Hematopoietic multipotent progenitor cell treated with erythropoietin and hydrocortisone succinate and interleukin-3 and kit ligand, for 4 days (in vitro differentiated cells): ENCODE measurements around the gene HOXB5.

Source experiments
- DNase-seq: peaks from one replicate; pipeline ENCODE4 v3.0.0-alpha.2; 2015

Gene HOXB5

DNA sequence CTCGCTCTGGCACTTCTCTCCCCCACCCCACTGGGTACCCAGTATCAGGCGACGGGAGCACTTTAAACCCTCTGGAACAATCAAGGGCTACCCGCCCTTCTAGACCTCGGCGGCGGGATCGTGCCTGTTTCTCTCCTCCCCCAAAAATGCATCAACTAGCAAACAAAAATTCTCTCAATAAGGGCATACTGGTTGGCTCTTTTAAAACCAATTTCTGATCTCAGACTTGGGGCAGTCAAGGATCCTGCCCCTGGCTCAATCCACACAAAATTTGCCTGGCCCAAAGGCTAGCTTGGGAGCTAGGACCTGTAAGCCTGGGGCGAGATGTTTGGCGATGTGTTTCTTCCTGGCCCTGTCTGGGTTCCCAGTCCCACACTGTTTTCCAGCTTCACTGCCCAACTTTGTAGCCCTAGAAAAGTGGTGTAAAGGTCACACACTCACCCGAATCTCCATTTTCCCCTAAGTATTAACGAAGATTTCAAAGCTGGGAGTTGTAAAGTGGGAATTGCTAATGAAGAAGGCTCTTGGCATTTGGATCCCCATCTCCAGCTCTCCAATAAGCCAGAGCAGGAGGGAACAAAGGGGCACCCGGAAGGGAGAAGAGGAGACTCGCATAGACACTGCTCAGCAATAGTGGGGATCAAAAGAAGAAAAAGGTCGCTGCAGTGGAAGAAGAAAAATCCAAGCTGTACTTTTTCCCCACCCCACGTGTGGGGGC, 34.3 kb downstream of the HOXB5 start:
- DNase-seq, result no peak

- DNase-seq, result no peak
Measured at GRCh38 chr17:48558831-48559121, 34.8 kb downstream of the HOXB5 start.

GRCh38 chr17:48558057-48558830, 35.3 kb downstream of the HOXB5 start:
- DNase-seq, result no peak

DNA sequence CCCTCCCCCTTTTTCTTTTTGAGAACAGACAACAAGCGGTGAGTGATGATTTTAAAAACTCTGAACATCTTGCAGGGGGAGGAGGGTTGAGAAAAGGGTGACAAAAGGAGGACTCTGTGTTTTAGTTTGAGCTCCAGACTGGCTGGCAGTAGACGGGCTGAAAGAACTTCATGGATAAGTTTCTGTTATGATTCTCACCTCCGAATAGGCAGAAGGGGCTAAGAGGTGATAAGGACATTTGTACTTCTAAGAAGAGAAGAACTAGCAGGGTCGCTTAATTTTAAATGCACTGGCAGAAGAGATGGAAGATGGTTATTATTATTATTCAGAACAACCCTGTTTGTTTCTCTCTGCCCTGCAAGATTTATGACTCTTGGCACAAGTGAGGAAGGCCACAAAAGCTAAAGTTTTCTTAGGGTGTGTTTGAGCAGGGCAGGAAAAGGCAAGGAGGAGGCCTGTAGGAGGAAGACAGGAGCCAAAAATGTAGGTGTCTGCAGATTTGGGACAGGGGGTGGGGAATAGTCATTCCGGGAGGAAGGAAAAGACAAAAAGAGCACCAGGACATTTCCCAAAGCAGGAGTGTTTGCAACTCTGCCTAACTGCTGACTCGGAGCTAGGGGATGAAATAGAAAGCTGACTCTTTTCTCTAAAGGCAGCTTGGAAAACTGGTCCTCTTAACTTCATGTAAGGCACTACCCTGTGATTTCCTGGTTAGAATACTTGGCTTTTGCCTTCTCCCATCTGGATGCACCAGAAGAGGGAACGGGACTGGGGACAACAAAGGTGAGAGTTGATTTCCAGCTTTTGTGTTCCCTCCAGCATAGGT, 36.8 kb downstream of the HOXB5 start:
- DNase-seq, result no peak

- no peak for DNase-seq
Measured at GRCh38 chr17:48556229-48556575, 37.4 kb downstream of the HOXB5 start.

DNA sequence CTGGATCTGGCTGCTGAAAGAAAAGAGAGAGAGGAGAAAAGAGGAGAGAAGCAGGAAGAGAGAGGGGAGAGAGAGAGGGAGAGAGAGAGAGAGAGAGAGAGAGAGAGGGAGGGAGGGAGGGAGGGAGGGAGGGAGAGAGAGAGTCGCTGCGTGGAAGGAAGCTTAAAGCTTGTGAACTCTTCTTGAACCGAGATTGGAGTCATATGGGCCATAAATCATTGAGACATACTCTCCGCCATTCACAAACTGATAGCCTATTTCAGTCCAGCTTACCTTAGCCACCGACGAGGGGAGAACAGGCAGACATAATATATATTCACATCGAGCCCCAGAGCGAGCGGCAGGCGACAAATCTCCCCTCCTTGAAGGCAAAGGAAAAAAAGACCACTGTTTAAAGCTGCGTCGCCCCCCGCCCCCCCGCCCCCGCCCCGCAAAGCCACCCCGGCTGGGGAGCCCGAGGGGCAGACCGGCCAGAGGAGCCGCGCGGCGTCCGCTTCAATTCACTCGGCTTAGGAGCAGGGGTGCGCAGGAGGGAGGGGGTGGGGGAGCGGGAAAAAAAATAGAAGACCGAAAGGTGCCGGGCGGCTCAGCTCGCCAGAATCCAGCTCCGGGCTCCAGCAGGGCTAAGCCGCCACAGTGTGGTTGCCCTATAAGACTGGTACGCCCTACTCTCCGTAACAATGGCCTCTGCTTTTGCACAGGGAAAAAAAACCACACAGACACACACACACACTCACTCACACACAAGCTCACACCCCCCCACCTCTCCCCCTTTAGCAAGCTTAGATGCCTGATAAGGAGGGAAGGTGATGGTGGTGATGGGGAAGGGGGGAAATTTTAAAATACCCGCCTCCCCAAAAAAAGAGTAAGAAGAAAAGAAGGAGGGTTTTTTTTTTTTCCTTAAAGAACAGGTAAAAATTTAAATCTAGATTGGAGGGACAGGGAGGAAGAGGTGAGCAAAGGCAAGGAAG, 38.0 kb downstream of the HOXB5 start:
- DNase-seq, result peak; percentile 74

DNA sequence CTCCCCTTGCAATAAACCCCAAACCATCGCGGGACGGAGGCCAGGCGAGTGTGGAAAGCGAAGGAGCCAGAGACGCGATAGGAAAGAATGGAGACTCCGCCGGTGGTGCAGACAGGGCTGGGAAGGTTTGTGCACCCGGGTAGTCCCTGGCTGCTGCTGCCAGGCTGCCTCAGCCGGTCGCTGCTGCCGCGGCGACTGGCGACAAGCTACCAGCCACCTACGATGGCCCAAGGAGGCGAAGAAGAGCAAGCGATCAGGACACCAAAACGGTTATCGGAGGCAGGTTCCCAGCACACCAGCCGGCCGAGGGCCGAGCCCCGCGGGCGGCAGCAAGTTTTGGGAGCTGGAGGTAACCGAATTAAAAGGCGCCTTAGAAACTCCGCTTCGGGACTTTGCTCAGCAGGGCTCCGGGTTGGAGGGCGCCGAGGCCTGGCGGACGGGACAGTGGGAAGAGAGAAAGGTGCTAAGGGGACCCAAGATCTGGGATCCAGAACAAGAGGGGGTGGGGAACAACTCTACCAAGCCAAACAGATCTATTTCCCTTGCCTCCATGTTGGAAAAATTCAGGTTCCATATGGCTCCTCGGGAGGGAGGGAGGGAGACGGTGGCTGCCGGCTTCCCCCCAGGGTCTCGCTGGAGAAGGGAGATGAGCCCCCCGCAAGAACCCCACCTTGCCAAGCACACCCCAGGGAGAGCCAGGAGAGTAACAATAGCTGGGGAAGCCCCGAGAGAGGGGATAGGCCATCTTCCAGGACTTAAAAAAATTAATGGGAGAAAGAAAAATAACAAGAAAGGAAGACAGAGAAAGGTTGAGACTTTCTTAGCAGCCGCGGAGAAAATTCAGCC, 38.9 kb downstream of the HOXB5 start:
- DNase-seq, result no peak

DNA sequence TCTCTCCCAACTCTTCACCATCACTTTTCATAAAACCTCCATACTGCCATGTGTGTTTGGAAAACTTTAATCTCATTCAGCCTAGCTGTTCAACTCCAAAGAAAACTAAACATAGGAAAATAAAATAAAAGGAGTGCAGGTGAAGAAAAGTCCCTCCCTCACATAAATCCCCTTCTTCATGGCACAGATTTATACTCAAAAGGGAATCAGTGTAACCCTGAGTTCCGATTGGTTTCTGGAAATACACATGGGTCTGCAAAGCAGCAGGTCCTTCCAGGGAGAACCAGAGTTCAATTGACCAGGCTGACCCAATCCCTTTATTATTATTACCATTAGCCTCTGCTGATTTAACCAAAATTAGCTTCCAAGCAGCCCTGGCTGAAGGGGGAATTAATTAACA, 39.8 kb downstream of the HOXB5 start:
- DNase-seq, result no peak

DNA sequence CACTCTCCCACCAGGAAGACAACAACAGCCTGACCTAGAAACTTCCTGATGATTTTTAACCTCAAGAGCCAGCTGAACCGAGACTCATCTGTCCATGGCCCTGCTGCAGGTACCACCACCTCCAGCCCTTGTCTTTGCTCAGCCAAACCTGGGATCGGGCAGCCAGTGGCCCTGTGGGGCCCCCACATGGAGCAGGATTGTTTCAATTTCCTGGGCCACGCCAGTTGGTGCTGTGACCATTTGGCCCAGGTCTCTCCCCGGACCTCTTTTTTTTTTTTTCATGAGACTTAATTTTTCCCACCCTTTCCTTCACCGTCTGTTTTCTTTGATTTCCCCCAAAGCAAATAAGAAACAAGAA, 40.4 kb downstream of the HOXB5 start:
- DNase-seq, result no peak

DNA sequence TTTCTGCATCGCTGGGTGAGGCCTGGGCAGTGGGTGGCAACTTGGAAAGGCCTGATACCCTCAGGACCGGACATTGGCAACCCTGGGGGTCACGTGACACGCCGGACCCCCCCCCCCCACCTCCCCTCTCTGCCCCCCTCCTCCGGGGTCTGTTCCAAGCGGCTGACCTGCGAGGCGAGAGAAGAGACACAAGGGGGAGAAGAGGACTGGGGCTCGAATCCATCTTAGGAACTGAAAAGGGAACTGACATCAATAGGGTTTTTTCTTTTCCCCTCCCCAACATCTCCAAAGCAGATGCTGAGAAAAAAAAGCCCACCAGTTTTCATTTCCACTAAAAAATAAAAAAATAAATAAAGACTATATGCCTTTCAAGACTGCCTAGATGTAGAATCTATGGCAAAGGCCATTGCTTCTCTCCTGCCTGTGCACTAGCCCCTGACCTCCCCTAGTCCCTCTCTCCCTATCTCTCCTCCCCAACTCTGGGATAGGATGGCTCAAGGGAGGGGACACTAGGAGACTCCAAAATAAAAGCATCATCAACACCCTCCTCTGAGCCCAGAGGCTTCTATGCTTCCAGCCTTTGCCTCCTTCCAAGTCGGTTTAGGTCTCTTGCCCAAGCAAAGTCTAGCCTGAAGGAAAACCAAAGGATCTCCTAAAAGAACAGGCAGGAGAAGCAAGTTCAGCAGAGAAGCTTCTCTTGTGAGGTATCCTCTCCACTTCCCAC, 41.0 kb downstream of the HOXB5 start:
- DNase-seq, result no peak

- DNase-seq, result no peak
Measured at GRCh38 chr17:48551596-48552465, 41.7 kb downstream of the HOXB5 start.

DNA sequence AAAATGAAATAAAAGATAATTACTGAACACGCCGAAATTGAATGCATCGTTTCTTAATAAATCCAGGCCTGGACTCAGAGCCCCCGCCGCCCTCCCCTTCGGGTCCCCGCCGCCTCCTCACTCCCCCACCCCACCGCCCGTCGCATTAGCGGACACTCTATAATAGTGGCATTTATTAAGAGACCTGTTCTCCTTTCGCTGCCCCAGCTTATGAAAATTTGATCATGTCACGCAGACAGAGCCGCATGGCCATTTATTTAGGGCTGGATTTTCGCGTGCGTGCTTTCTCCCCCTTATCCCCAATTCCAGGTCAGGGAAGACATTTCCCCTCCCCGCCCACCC, 42.4 kb downstream of the HOXB5 start:
- DNase-seq, result no peak

DNA sequence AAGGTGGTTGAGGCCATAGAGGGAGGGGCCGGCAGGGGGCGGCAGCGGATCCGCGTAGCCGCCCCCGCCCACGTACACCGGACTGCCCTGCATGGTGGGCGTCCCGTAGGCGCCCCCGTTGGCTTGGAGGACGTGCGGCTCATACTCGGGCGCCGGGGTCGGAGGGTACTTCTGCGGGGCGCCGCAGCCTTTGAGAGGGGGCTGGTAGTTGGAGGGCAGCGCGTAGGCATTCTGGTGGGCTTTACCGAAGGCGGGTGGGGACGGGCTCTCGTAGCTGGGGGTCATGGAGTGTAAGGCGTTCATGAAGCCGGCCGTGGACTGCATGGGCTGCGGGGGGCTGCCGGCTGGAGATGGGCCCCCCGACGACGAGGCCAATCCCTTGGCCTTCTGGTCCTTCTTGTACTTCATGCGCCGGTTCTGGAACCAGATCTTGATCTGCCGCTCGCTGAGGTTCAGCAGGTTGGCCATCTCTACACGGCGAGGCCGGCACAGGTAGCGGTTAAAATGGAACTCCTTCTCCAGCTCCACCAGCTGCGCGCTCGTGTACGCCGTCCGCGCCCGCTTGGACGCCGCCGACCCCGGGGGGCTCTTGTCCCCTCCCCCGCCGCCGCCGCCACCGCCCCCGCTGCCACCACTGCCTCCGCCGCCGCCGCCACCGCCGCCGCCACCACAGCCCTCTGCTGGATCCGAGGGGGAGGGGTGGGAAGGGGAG, 42.9 kb downstream of the HOXB5 start:
- no peak for DNase-seq

- no peak for DNase-seq
Measured at GRCh38 chr17:48549914-48550501, 43.6 kb downstream of the HOXB5 start.

DNA sequence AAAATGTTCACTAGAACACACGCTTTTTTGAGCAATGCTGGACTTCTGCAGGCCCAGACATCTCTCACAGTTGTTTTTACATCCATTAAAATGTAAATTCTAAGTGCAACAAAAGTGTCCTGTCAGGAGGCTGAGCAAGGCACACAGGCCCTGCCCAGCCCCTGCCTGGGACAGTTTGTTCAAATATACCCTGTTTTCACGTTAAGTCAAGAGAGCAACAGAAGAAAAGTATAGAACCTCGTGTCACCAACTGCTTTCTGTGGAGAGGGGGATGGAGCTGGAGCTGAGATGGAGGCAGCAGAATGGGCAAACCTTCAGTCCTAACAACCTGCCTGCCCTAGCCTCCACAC, 44.3 kb downstream of the HOXB5 start:
- no peak for DNase-seq

- no peak for DNase-seq
Measured at GRCh38 chr17:48548523-48549280, 44.9 kb downstream of the HOXB5 start.

DNA sequence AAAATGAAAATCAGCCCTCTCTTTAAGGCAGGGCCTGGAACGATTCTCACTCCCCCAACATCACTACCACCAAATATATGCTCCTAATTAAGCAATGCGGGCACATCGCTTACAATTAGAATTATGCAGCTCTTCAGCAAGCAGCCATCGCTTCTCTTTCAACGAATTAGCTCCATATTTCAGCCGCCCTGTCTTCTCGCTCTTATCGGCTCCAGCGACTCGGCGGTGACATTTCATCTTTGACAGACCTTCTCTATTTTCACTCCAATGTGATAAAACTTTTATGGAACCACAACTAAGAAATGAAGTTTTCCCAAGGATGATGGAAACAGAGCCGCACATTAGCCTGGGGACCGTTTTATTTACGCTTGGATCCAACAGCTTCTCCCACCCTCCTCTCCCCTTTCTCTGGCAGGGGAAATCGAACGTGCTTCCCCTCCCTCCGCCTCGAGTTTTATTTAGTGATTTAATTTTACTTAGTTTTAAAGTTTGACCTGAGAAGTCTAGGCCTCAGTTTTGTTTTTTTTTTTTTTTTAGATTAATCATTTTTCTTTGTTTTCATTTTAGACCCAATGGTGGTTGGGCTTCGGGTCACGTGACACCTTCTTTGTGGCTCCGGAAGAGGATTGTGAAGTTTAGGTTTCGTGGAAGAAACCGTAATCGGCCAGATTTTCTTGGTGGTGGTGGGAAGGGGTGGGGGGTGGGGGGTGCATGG, 45.6 kb downstream of the HOXB5 start:
- peak; percentile 83 for DNase-seq
